Coronary artery (tissue), 2 donors: Measurements from ENCODE around the gene DTWD2.
"Not testable (repeated sequence)": the region's sequence is repeated elsewhere in the genome, so short reads cannot be mapped to it uniquely, and the experiment has no call there.

Experiments used
- DNase-seq: peaks from one replicate; pipeline ENCODE4 v3.0.0-alpha.2; 2017; ENCODE audit warnings: low spot score
- H3K27ac ChIP-seq, 2 donors: fragments of 200-600 bp; sonication (generic); one replicate each; pipeline ENCODE4 v1.5.1; 2016 to 2019
- H3K4me3 ChIP-seq: fragments of 200-600 bp; sonication (generic); 2 replicates; pipeline ENCODE4 v1.5.1; 2016; ENCODE audit warnings: mild to moderate bottlenecking, moderate library complexity
- CTCF ChIP-seq: fragments of 200-600 bp; sonication (generic); IDR thresholded peaks from one replicate; pipeline ENCODE4 v1.5.1; 2019; ENCODE audit warnings: antibody characterized with exemption

Gene DTWD2

DNA sequence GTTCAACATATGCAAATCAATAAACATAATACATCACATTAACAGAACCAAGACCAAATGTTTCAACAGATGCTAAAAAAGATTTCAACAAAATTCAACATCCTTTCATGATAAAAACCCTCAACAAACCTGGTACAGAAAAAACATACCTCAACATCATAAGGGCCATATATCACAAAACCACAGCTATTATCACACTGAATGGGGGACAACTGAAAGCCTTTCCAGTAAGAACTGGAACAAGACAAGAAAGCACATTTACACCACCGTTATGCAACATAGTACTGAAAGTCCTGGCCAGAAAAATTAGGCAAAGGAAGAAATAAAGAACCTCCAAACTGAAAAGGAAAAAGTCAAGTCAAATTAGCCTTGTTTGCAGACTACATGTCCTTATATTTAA is 93.6 kb downstream of the DTWD2 start:
- Histone ChIP-seq H3K4me3 (no peak overlapping the region), H3K27ac (no peak overlapping the region)
- no peak for TF ChIP-seq CTCF
- DNase-seq: no peak

DNA sequence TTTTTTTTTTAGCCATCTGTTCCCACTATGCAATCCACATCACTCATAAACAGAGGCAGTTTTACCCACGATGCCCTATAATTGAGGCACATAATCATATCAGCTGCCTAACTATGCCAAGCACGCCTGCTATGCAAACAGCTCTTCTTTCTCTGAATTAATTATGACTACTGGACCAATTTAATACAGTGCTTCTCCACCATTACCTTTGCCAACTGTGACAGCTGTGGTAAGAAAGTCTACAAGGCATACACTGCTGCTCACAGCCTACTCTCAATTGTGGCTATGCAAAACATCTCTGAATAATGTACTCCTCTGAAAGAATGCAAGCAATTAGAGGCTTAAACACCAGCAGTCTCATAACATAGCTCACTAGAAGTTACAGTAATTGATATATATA is 97.1 kb downstream of the DTWD2 start:
- DNase-seq: no peak
- H3K27ac ChIP-seq: no peak overlapping the region
- no peak for TF ChIP-seq CTCF

GRCh38 chr5:118889165-118889564 is 99.2 kb downstream of the DTWD2 start:
- H3K27ac ChIP-seq: no peak overlapping the region
- no peak overlapping the region for H3K4me3 ChIP-seq
- DNase-seq: no peak
- TF ChIP-seq CTCF: no peak

More for the DNA sequence above, 97.1 kb downstream of the DTWD2 start:
- no peak overlapping the region for H3K4me3 ChIP-seq

- Histone ChIP-seq H3K27ac (no peak overlapping the region), H3K4me3 (no peak overlapping the region)
- no peak for DNase-seq
- TF ChIP-seq CTCF: no peak
These were observed 99.8 kb downstream of the DTWD2 start for GRCh38 chr5:118888556-118888955.

DNA sequence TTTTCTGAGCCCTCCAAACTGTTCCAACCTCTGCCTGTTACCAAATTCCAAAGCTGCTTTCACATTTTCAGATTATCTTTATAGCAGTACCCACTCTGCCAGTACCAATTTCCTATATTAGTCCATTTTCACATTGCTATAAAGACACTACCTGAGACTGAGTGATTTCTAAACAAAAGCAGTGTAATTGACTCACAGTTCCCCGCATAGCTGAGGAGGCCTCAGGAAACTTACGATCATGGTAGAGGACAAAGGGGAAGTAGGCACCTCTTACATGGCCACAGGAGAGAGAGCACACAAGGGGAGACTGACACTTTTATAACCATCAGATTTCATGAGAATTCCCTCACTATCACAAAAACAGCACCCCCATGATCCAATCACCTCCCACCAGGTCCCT is 105.0 kb downstream of the DTWD2 start:
- no peak overlapping the region for H3K27ac ChIP-seq
- DNase-seq: no peak
- no peak for TF ChIP-seq CTCF
- H3K4me3 ChIP-seq: no peak overlapping the region

DNA sequence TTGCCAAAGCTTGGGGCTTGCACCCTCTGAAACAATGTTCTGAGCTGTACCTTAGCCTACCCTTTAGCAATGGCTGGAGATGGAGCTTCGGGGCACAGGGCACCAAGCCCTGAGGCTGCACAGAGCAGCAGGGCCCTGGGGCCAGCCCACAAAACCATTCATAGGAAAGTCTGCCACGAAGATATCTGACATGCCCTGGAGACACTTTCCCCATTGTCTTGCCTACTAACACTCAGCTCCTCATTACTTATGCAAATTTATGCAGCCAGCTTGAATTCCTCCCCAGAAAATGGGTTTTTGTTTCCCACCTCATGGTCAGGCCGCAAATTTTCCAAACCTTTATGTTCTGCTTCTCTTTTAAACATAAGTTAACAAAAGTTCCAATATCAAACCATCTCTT is 105.7 kb downstream of the DTWD2 start:
- TF ChIP-seq CTCF: no peak
- DNase-seq: no peak
- no peak overlapping the region for H3K4me3 ChIP-seq

GRCh38 chr5:118876852-118877251 is 111.5 kb downstream of the DTWD2 start:
- not testable (repeated sequence) for H3K27ac ChIP-seq, H3K4me3 ChIP-seq, DNase-seq

More for the DNA sequence above, 105.7 kb downstream of the DTWD2 start:
- no peak overlapping the region for H3K27ac ChIP-seq

GRCh38 chr5:118875131-118875530 is 113.2 kb downstream of the DTWD2 start:
- no peak for TF ChIP-seq CTCF
- no peak for DNase-seq
- Histone ChIP-seq H3K27ac (no peak overlapping the region), H3K4me3 (no peak overlapping the region)
